ENCODE results near the gene CLPTM1. TPM values are rescaled to one million over a fixed set of nuclear protein-coding genes. Genes with fewer than 3 reads are reported as not detected.

The CLPTM1 gene
- total RNA-seq, 1 donor from 2014 or later = 17.9 TPM

DNA sequence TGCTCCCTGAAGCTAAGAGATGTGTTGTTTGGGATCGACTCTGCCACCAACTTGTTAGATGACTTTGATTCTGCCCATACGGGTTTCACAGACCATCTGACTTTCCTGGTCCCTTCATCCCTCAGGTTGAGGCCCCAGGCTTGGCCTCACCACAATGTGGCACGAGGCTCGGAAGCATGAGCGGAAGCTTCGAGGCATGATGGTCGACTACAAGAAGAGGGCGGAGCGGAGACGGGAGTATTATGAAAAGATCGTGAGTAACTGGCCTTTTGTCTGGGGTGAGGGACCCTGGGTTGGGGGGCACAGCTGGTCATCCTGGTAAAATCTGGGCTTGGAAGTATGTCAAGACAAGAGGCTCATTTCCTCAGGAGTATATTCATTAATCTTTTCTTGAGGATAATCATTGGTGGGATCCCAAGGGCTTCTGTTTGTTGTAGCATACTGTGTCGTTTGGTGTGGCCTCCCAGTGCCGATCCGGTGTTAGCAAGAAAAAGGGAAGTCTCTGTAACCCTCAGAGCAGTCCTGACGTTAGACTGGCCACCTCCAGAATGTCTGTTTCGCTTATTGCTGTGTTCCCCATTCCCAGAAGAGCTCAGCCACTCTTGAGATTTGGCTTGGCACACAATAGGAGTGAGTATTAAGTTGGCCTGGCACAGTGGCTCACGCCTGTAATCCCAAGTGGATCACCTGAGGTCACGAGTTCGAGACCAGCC lies 85.0 kb downstream of the CLPTM1 start:
- TF ChIP-seq, protein P1, sequence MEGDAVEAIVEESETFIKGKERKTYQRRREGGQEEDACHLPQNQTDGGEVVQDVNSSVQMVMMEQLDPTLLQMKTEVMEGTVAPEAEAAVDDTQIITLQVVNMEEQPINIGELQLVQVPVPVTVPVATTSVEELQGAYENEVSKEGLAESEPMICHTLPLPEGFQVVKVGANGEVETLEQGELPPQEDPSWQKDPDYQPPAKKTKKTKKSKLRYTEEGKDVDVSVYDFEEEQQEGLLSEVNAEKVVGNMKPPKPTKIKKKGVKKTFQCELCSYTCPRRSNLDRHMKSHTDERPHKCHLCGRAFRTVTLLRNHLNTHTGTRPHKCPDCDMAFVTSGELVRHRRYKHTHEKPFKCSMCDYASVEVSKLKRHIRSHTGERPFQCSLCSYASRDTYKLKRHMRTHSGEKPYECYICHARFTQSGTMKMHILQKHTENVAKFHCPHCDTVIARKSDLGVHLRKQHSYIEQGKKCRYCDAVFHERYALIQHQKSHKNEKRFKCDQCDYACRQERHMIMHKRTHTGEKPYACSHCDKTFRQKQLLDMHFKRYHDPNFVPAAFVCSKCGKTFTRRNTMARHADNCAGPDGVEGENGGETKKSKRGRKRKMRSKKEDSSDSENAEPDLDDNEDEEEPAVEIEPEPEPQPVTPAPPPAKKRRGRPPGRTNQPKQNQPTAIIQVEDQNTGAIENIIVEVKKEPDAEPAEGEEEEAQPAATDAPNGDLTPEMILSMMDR (IDR thresholded peaks at IDR 0.05; ENCODE audit: insufficient read depth, low read length, severe bottlenecking) = no peak
- FAIRE-seq (no peak), DNase-seq (ENCODE audit: low read depth) (no peak)
- Histone ChIP-seq H3K4me3 (ENCODE audit: low read depth, low read length) (no peak overlapping the region), H3K36me3 (ENCODE audit: control insufficient read depth, insufficient read depth, low read length) (peaks cover 23% of the 10 kb centered on the region), H3K27me3 (ENCODE audit: control insufficient read depth, insufficient read depth, low read length) (no peaks in the 10 kb centered on the region)

DNA sequence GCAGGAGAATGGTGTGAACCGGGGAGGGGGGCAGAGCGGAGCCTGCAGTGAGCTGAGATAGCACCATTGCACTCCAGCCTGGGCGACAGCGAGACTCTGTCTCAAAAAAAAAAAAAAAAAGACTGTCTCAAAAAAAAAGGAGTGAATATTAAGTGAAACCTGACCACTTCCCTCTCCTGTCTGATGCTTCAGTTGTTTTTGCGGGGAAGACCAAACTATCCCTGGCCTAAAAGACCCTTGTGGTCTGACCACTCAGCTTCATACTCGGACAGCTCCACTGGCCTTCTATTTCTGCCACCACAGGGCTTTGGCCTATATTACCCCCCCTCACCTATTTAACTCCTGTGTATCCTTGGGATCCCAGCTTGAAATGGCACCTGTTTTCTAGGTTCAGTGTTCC lies 85.9 kb downstream of the CLPTM1 start:
- DNase-seq (ENCODE audit: low read depth) (no peak), FAIRE-seq (no peak)
- peaks cover 24% of the 10 kb centered on the region for H3K36me3 ChIP-seq (ENCODE audit: control insufficient read depth, insufficient read depth, low read length)
- H3K4me3 ChIP-seq (ENCODE audit: low read depth, low read length) = no peak overlapping the region
- TF ChIP-seq, protein P1 (IDR thresholded peaks at IDR 0.05; ENCODE audit: insufficient read depth, low read length, severe bottlenecking) = no peak
- no peaks in the 10 kb centered on the region for H3K27me3 ChIP-seq (ENCODE audit: control insufficient read depth, insufficient read depth, low read length)

Other genes starting within 250 kb of the CLPTM1 start
- gene BCL3, start 206.7 kb upstream of the CLPTM1 start, total RNA-seq = 2.1 and 4.7 TPM in 2 replicates
- 65.0 and 73.7 TPM in 2 replicates for gene CBLC, start 177.5 kb upstream of the CLPTM1 start, total RNA-seq
- 16.6 and 35.8 TPM in 2 replicates for gene BCAM, start 146.3 kb upstream of the CLPTM1 start, total RNA-seq
- gene NECTIN2, start 109.1 kb upstream of the CLPTM1 start, total RNA-seq = 30.3 and 66.6 TPM in 2 replicates
- 47.6 and 82.9 TPM in 2 replicates for gene TOMM40, start 64.1 kb upstream of the CLPTM1 start, total RNA-seq
- gene APOE, start 49.6 kb upstream of the CLPTM1 start, total RNA-seq = 14.0 and 19.2 TPM in 2 replicates
- 0.26 and 0.79 TPM in 2 replicates for gene APOC1, start 40.8 kb upstream of the CLPTM1 start, total RNA-seq
- not detected in 2 replicates for gene APOC4, start 13.1 kb upstream of the CLPTM1 start, total RNA-seq
- not detected in 2 replicates for gene APOC2, start 9.3 kb upstream of the CLPTM1 start, total RNA-seq
- 2.1 and 3.7 TPM in 2 replicates for gene RELB, start 46.1 kb downstream of the CLPTM1 start, total RNA-seq
- gene CLASRP, start 83.7 kb downstream of the CLPTM1 start, total RNA-seq = 12.5 and 19.2 TPM in 2 replicates
- gene ZNF296, start 121.1 kb downstream of the CLPTM1 start, total RNA-seq = under 0.01 and 0.51 TPM in 2 replicates
- 21.3 and 23.2 TPM in 2 replicates for gene GEMIN7, start 123.9 kb downstream of the CLPTM1 start, total RNA-seq
- 19.2 and 19.5 TPM in 2 replicates for gene PPP1R37, start 137.8 kb downstream of the CLPTM1 start, total RNA-seq
- gene NKPD1, start 205.6 kb downstream of the CLPTM1 start, total RNA-seq = 0.53 and 1.0 TPM in 2 replicates
- gene TRAPPC6A, start 222.9 kb downstream of the CLPTM1 start, total RNA-seq = 11.4 and 24.5 TPM in 2 replicates
- gene BLOC1S3, start 223.4 kb downstream of the CLPTM1 start, total RNA-seq = 5.3 and 5.5 TPM in 2 replicates